ENCODE results near the gene HIPK2. TPM values are rescaled to one million over a fixed set of nuclear protein-coding genes. Genes with fewer than 3 reads are reported as not detected.

The HIPK2 gene
- total and polyA plus RNA-seq, 2 experiments from 2014 or later, result 7.3 to 16.9 TPM

DNA sequence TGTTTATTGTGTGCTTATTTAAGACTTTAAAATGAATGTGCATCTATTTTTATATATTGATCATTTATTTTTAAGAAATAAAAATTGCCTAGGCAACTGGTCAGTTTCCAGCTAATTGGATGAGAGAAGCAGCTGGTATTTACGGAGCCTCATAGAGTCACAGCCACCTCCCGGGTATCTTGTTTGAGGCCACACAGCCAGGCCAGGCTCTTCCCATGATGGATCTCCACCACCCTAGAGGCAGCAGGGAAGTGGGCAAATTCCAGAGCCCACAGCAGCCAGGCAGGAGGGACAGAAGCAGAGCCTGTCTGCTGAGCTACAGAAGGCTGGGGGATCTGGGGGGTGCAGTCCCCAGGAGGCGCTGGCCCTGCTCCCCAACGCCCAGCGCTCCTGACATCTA lies 192.8 kb downstream of the HIPK2 start:
- H3K4me3 Mint-ChIP-seq, result no peak overlapping the region
- no peaks in the 10 kb centered on the region for H3K79me2 ChIP-seq (replicated peaks; ENCODE audit: insufficient read depth)
- ATAC-seq (no peak), DNase-seq (ENCODE audit: low spot score) (no peak)
- H4K20me1 ChIP-seq (replicated peaks; ENCODE audit: insufficient read depth), result no peaks in the 10 kb centered on the region
- H3K4me1 ChIP-seq (ENCODE audit: insufficient read depth), result no peaks in the 10 kb centered on the region
- H3K27me3 Mint-ChIP-seq (ENCODE audit: insufficient read depth, low read depth, poor library complexity), result peaks cover 7% of the 10 kb centered on the region
- H3K27ac ChIP-seq (ENCODE audit: low read depth), result no peak overlapping the region
- TF ChIP-seq, protein P1, sequence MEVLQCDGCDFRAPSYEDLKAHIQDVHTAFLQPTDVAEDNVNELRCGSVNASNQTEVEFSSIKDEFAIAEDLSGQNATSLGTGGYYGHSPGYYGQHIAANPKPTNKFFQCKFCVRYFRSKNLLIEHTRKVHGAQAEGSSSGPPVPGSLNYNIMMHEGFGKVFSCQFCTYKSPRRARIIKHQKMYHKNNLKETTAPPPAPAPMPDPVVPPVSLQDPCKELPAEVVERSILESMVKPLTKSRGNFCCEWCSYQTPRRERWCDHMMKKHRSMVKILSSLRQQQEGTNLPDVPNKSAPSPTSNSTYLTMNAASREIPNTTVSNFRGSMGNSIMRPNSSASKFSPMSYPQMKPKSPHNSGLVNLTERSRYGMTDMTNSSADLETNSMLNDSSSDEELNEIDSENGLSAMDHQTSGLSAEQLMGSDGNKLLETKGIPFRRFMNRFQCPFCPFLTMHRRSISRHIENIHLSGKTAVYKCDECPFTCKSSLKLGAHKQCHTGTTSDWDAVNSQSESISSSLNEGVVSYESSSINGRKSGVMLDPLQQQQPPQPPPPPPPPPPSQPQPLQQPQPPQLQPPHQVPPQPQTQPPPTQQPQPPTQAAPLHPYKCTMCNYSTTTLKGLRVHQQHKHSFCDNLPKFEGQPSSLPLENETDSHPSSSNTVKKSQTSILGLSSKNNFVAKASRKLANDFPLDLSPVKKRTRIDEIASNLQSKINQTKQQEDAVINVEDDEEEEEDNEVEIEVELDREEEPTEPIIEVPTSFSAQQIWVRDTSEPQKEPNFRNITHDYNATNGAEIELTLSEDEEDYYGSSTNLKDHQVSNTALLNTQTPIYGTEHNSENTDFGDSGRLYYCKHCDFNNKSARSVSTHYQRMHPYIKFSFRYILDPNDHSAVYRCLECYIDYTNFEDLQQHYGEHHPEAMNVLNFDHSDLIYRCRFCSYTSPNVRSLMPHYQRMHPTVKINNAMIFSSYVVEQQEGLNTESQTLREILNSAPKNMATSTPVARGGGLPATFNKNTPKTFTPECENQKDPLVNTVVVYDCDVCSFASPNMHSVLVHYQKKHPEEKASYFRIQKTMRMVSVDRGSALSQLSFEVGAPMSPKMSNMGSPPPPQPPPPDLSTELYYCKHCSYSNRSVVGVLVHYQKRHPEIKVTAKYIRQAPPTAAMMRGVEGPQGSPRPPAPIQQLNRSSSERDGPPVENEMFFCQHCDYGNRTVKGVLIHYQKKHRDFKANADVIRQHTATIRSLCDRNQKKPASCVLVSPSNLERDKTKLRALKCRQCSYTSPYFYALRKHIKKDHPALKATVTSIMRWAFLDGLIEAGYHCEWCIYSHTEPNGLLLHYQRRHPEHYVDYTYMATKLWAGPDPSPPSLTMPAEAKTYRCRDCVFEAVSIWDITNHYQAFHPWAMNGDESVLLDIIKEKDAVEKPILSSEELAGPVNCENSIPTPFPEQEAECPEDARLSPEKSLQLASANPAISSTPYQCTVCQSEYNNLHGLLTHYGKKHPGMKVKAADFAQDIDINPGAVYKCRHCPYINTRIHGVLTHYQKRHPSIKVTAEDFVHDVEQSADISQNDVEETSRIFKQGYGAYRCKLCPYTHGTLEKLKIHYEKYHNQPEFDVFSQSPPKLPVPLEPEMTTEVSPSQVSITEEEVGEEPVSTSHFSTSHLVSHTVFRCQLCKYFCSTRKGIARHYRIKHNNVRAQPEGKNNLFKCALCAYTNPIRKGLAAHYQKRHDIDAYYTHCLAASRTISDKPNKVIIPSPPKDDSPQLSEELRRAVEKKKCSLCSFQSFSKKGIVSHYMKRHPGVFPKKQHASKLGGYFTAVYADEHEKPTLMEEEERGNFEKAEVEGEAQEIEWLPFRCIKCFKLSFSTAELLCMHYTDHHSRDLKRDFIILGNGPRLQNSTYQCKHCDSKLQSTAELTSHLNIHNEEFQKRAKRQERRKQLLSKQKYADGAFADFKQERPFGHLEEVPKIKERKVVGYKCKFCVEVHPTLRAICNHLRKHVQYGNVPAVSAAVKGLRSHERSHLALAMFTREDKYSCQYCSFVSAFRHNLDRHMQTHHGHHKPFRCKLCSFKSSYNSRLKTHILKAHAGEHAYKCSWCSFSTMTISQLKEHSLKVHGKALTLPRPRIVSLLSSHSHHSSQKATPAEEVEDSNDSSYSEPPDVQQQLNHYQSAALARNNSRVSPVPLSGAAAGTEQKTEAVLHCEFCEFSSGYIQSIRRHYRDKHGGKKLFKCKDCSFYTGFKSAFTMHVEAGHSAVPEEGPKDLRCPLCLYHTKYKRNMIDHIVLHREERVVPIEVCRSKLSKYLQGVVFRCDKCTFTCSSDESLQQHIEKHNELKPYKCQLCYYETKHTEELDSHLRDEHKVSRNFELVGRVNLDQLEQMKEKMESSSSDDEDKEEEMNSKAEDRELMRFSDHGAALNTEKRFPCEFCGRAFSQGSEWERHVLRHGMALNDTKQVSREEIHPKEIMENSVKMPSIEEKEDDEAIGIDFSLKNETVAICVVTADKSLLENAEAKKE (CRISPR knock-in tag; IDR thresholded peaks at IDR 0.05), result no peak
- TF ChIP-seq NANOG (IDR thresholded peaks at IDR 0.05; ENCODE audit: borderline replicate concordance) (no peak), ZNF114 (CRISPR knock-in tag; IDR thresholded peaks at IDR 0.05) (no peak), POLR2AphosphoS5 (IDR thresholded peaks at IDR 0.05; ENCODE audit: low read depth) (no peak), CTCF (conservative IDR thresholded peaks at IDR 0.05; ENCODE audit: low read depth in 2 of 2) (no peak), REST (IDR thresholded peaks at IDR 0.05; ENCODE audit: unreplicated experiment) (no peak), CREB1 (CRISPR knock-in tag; IDR thresholded peaks at IDR 0.05; ENCODE audit: low read depth) (no peak), EZH2 (IDR thresholded peaks at IDR 0.05; ENCODE audit: low read depth, unreplicated experiment) (no peak), STAT1 (IDR thresholded peaks at IDR 0.05; ENCODE audit: unreplicated experiment) (no peak), JUNB (IDR thresholded peaks at IDR 0.05; ENCODE audit: unreplicated experiment) (no peak), EZH2phosphoT487 (IDR thresholded peaks at IDR 0.05; ENCODE audit: unreplicated experiment) (no peak), ZNF331 (CRISPR knock-in tag; IDR thresholded peaks at IDR 0.05; ENCODE audit: low read depth) (no peak)
- TF ChIP-seq, protein P2, sequence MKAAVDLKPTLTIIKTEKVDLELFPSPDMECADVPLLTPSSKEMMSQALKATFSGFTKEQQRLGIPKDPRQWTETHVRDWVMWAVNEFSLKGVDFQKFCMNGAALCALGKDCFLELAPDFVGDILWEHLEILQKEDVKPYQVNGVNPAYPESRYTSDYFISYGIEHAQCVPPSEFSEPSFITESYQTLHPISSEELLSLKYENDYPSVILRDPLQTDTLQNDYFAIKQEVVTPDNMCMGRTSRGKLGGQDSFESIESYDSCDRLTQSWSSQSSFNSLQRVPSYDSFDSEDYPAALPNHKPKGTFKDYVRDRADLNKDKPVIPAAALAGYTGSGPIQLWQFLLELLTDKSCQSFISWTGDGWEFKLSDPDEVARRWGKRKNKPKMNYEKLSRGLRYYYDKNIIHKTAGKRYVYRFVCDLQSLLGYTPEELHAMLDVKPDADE (IDR thresholded peaks at IDR 0.05), result no peak
- H3K4me1 Mint-ChIP-seq, result no peaks in the 10 kb centered on the region
- no peak overlapping the region for H3K4me3 ChIP-seq
- no peak overlapping the region for H2AFZ ChIP-seq
- H3K27me3 ChIP-seq (ENCODE audit: insufficient read depth), result no peaks in the 10 kb centered on the region
- H3K27ac Mint-ChIP-seq, result no peak overlapping the region
- H3K9me2 ChIP-seq (ENCODE audit: insufficient read depth), result no peaks in the 10 kb centered on the region
- H3K4me2 ChIP-seq, result no peak overlapping the region
- H3F3A ChIP-seq (replicated peaks; ENCODE audit: low read depth), result no peaks in the 10 kb centered on the region
- H3K36me3 ChIP-seq (ENCODE audit: insufficient read depth), result no peaks in the 10 kb centered on the region
- no peaks in the 10 kb centered on the region for H3K36me3 Mint-ChIP-seq (ENCODE audit: low read depth)
- H3K9me3 Mint-ChIP-seq, result no peaks in the 10 kb centered on the region

Data from GM23338 (cell line).